AG09319 (cell line): ENCODE results near the gene ALOX5AP.

Source experiments
- DNase-seq: peaks from one replicate; pipeline ENCODE4 v3.0.0-alpha.2; 2010; ENCODE audit warnings: low read depth; ENCODE audit errors: extremely low read depth
- CTCF ChIP-seq: IDR thresholded peaks from 2 replicates; pipeline ENCODE4 v1.5.1; 2011; ENCODE audit warnings: low read depth, mild to moderate bottlenecking, inconsistent platforms, low read length, moderate library complexity

The ALOX5AP gene

DNA sequence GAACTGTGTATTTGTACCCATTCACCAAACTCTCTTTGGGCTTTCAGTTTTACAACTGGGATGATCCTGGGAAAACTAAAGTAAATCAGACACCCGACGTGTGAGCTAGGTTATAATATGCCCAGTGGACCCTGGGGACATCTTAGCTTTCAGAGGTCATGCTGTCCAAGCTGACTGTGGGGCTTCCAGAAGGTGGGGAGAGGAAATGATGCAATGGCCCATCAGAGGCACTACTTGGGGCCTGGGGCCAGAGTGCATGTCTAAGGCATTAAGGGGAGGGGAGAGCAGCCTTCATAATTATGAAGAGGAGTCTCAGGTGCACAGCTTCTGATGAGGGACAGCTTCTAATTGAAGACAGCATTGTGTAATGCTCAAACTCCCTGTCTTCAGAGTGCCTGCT, 30.9 kb downstream of the ALOX5AP start:
- no peak for TF ChIP-seq CTCF
- no peak for DNase-seq

GRCh38 chr13:30770929-30771328, 35.6 kb downstream of the ALOX5AP start:
- no peak for TF ChIP-seq CTCF

DNA sequence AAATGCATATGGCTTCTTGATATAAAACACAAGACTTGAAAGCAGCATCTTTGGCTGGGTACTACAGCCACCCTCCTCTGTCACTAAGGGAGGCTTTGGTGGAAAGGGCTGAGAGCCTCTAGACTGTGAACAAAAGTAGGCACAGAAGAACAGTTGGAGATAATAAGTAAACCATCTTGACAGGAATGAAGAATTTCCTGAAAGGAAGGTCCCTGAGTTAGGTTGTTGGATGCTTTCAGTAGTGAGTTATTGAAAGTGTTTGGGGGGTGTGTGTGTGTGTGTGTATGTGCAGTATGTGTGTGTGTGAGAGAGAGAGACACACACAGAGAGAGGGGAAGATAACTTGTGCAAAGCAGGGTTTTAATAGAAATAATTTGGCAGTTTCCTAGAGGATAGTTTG, 38.2 kb downstream of the ALOX5AP start:
- no peak for TF ChIP-seq CTCF
- DNase-seq = no peak

More at GRCh38 chr13:30770929-30771328, 35.6 kb downstream of the ALOX5AP start:
- DNase-seq = no peak

DNA sequence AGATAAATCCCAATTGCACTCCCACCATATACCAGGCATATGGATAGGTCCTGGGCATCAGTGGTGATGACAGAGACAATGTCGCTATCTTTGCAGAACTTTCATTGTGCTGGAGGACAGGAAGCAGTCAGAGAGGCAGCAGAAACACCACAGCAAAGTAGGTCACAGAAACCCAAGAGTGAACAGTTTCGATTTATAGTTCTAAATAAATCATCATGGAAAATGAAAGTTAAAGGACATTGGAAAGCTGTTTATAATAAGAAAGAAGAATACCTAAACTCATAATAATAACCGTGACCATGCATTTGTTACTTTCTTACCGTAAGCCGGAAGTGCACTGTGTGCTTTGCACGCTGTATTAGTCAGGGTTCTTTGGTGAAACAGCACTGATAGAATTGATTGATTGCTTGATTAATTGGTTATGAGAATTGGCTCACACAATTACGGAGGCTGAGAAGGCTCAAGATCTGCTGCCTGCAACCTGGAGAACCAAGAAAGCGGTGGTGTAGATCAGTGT, 38.9 kb downstream of the ALOX5AP start:
- no peak for DNase-seq
- no peak for TF ChIP-seq CTCF

- TF ChIP-seq CTCF = no peak
- DNase-seq = no peak
Observed at GRCh38 chr13:30776661-30777060, 41.3 kb downstream of the ALOX5AP start.

DNA sequence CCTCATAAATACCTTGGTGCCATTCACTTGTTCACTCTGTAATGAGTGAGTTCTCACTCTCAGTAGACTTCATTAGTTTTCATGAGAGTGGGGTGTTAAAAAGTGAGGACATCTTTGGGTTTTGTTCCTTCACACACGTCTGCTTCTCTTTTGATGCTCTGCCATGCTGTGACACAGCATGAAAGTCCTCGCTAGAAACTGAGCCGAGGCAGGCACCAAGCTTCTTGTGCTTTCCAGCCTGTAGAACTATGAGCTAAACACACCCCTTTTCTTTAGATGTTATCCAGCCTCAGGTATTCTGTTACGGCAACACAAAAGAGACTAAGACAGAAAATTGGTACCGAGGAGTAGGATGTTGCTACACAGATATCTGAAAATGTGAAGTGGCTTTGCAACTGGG, 43.7 kb downstream of the ALOX5AP start:
- DNase-seq = no peak
- no peak for TF ChIP-seq CTCF

DNA sequence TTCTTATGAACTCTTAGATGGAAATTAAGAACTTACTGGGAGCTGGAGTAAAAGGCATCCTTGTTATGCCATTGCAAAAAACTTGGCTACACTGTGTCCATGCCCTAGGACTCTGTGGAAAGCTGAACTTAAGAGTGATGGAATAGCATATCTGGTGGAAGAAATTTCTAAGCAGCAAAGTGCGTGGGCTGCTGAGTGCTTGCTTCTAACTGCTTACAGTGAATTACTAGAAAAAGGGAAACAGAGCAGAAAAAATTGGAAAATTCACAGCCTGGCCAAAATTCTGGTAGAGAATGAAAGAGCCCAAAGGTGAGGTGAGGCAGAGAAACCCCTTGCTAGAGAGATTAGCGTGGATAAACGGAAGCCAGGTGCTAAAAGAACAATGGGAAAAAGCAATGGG, 44.3 kb downstream of the ALOX5AP start:
- DNase-seq = no peak
- TF ChIP-seq CTCF = no peak
